SIG-M5 (cell line): ENCODE data around the gene TTLL6.
"Not testable (repeated sequence)": the region's sequence is repeated elsewhere in the genome, so short reads cannot be mapped to it uniquely, and the experiment has no call there.

Source experiments
- DNase-seq: peaks from one replicate; lab custom pipeline; 2025; lab: John Stamatoyannopoulos, UW

TTLL6 gene

DNA sequence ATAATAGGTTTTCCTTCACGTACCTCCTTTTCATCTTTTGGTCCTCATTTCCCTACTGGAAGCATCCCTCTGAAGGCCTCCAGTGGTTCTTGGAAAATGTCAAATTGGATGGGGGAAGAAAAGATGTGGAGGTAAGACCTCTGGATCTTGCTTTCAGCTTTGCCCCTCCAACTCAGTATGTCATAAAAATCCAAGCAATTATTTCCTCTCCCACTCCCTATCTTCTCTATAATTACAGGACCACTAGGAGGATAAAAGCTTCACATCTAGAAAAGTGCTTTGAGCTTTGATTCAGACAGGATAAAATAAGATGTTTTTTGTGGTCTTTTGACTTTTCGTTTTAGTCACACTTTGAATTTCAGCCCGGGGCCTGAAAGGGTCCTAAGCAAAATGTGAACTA, 1.7 kb downstream of the TTLL6 start:
- no peak for DNase-seq

DNA sequence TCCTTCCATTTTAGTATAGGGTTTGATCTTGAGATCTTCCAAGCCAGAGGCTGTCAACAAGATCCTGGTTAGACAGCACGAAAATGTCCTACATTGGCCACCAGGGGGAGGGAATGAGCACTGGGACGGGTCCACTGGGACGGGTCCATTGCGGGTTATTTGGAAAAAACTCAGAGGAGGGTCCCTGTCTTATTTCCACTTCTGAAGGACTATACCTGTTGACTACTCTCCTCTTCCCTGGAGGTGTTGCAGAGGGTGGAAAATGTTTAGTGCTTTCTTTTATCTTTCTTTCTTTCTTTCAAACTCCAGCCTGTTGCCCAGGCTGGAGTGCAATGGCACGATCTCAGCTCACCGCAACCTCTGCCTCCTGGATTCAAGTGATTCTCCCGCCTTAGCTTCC, 2.5 kb downstream of the TTLL6 start:
- no peak for DNase-seq

DNA sequence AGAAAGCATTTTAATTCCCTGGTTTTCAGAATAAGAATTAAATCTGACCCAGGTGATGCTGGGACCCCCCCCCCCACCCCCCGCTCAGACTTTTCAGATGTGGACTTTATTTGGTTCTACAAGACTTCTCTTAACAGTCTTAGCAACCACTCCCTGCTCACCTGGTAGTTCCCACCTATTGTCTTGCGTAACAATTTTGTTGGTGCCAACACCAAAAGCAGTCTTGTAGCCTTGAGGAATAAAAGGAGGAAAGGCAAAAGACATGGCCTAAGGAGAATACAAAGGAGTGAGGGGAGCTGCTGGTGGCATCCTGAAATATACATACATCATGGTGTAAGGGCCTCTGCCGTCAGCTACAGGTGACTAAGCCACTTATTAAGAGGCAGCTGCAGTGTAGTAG, 5.0 kb downstream of the TTLL6 start:
- DNase-seq = no peak

DNA sequence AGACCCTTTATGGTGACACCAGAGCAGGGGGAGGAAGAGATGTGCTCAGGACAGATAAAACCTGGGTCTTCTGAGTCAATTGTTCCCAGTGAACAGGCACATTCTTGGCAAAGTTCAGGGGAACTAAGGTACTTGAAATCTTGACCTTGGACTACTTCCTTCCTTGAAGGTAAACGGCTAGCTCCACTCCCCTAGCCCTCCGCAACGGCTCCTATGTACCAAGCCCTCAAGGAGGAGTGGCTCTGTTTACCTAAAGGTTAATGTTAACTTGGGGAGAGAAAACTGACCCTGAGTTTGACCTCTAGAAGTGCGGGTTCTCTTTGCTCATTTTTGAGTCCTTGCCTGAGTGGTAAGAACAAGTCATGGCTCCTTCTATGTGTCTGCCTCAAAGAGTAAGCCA, 7.8 kb downstream of the TTLL6 start:
- DNase-seq = no peak

DNA sequence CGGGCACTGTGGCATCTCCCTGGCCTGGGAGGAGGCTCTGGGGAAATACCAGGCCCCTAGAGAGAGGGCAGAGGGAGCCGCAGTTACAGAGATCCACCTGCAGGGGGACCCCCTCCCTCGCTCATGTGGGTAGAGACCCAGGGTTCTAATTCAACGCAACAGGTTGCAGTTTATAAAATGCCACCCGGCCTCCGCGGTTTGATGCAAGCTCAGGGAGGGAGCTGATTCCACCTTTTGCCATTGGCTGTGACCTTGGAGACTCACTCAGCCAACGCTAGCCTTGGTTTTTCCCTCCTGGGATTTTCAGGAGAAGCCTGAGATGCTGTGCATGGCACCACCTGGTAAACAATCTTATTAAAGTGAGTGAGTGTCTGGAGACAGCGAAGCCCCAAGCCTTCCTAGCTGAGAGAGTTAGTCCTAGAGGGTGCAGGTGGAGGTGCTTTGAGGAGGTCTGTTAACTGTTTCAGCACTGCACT, 12.1 kb downstream of the TTLL6 start:
- no peak for DNase-seq

DNA sequence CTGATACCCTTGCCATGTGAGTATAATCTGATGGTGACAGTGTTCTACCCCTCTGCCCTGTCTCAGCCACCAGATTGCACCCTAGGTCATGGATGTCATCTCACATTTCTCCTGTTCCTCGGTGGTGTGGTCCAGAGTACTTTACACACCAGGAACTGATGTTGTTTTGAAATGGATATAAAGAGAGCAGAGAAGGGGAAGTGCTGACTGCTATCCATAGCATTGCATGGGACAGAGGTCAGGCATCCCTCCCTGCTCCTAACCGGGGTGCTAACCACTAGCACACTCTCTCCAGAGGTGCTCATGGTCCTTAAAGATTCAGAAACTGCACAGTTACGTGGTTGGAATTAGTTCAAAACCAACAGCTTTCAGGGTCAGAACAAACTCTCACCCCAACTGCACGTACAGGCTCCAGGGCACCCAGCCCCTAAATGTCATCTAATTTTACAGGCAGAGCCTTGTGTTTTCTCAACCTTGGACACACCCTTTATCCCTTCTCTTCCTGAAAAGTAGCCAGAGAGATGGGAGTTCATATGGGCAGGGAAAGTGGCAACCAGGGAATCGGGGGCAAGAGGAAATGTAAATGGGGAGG, 16.3 kb downstream of the TTLL6 start:
- DNase-seq = no peak

DNA sequence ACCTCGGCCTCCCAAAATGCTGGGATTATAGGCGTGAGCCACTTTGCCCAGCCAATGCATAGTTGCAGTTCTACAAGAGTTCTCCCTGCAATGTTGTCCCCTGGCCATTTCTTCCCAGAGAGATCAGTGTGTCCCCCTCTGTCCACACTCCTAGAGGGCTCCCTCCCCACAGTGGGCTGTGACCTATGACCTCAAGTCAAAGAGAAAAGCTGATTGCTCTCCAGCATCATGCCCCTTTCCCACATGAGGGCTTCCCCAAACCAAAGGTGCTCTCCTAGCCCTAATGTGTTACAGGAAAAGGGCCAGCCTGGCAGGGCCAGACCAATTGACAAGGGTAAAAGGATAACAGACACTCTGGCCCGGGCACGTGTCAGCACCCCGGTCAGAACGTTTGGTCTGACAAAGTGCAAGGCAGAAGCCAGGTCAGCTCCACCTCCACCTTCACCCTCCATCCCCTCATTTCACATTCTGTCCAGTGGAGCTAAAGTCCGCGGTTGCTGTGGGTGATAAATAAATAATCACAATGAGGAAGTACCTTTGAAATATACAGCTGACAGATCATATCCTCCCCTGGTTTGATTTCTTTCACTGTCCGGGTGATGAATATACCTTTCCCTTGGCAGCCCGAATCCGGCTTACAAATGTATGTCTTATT, 17.8 kb downstream of the TTLL6 start:
- DNase-seq = no peak

DNA sequence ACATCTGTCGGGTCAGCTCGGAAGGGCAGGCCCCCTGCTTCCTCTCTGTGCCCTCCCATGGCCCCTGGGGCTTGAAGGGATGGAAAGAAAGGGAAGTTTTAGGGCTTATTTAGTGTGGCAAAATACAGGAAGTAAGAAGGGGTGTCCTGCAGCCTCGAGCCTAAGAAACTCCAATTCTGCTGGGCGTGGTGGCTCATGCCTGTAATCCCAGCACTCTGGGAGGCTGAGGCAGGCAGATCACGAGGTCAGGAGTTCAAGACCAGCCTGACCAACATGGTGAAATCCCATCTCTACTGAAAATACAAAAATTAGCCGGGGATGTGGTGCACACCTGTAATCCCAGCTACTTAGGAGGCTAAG, 20.9 kb downstream of the TTLL6 start:
- DNase-seq = not testable (repeated sequence)

DNA sequence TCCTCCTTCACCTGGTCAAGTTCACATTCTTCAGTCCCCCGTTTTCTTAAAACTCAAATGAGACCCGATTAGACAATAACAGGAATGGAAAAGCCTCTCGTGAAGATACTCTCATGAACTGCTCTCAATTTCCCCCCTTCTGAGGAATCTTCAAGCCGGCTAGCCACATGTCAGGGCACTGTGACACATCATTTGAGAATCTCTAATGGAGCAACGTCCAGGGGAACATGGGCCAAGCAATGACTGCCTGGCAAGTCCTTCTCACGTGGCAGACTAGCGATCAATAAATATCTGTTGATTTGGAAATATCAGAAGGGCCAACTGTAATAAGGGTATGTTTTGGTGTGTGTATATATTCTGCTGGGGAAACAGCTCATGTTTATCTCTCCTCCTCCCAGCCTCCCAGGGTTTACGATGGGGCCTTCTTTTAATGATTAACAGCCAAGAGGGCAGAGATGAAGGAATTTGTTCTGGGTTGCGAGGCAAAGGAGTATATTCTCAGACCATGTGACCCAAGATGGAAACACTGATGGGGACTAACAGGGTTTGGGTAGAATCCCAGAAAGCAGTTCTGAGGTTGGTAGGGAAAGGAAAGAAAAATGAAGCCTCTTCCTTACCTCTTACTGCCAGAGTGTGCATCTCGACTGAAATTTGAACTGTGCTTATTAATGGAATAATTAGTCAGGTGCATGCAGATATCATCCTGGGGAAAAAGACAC, 21.4 kb downstream of the TTLL6 start:
- DNase-seq = no peak

DNA sequence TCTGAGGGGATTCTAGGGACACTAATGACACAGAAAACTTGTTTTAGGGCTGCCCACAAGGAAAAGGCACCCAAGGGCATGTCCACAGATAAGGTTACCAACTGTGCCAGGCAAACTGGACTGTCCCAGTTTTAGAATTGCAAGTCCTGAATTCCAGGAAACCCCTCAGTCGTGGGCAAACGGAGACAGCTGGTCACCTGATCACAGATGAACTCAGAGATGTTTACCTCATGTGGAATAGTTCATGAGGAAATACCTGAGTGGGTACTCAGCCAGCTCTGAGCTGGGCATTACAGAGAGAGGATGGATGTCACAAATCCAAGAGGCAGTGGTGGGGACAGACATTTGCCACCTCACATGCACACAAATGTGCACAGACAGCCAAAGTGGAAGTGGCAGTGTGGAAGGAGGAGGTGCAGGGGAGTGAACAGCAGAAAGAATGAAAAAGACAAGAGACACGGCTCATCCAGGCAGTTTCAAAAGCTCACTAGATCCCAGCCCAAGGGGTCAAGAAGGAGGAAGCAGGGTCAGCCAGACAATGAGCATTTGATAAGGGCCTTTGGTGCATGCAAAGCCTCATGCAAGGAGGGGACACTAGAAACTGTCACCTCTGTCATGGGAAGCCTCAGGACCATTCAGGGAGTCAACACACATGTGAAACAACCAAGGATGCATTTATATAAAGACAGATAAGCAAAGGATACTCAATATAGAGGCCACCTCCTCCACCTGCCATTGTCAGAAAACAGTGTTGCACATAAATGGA, 24.8 kb downstream of the TTLL6 start:
- no peak for DNase-seq

DNA sequence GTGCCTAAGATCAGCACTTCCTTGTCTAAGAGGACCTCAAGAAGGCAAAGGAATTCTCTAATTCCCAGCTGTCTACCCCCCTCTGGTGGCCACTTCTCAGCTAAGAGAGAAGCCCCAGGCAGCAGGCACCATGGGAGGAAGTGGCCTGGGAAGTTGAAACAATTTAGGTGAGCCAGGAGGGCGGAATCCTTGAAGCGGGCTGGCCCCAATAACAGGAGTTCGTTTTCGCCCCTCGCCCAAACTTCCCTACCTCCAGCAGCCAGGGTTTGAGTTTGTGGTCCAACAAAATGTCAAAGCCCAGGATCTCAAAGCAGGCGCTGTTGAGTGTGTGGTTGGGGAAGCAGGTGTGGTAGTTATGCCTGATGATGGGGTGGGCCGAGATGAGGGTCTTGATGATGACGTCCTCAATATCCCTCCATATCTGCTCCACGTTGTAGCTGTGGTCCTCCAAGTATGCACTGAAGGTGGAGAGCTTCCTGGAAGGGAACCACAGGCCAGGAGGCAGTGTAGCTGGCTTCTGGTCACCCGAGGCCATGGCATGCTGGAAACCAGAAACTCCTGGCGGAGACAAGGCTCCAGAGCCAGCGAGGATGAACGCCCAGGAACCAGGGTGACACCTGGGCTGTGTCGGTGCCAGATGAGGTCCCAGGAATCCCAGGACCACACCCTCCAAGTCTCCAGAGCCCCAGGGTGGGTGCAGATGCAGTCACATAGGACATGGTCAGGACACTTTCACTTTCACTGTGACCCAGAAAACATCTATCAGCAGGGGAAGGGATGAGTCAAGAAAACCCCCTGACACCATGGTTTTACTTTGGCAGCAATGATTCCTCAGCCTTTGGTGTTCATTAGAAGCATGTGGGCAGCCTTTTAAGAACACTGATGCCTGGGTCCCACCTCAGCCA, 25.6 kb downstream of the TTLL6 start:
- no peak for DNase-seq

DNA sequence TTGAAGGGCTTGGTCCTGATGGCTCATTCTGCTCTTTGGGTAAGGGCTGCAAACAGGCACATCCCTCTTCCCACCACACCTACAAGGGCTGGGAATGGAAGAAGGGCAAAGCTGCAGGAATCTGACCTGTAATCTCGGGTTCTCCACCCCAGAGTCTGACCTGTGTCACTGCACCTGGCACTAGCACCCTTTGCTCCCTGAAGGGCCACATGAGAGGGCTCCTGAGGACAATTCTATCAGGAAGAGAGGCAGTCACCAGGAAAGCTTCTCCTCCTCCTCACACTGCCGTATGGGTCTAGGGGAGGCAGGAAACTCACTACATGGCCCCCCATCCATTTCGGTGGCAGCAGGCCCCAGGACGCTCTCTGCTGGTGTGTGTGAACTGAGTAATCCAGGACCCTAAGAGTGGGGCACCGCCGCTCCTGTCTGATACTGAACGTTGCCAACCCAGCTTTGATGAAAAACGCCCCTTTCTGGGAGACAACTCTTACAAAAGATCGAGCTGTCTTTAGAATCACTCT, 26.4 kb downstream of the TTLL6 start:
- no peak for DNase-seq

DNA sequence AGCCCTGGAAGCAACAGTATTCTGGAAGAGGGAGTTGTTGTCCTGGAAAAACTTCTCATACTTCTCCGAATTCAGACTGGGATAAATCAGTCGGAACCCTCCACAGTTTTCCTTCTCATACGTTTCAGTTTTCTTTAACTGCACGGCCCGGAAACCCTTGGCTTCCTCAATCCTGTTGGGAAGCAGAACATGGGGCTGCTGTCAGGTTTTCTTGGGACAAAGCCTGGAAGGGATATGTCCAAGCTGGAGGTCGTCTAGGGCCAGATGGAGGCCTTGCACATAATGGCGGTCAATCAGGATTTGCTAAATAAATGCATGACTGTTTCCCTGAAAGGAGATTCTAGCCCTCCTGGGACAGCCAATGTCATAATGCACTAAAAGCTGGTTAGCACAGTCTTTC, 29.2 kb downstream of the TTLL6 start:
- DNase-seq = no peak

DNA sequence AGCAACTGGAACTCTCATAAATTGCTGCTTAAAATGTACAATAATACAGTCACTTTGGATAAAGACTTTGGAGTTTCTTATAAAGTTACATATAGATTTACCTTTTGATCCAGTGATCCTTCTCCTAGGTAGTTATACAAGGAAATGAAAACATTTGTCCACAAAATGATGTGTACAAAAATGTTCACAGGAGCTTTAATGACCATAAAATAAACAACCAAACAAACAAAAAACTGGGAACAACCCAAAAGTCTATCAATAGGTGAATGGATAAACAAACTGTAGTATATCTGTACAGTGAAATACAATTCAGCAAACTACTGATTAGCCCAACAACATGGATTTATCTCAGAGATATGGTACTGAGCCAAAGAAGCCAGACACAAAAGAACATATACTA, 37.6 kb downstream of the TTLL6 start:
- DNase-seq = no peak

DNA sequence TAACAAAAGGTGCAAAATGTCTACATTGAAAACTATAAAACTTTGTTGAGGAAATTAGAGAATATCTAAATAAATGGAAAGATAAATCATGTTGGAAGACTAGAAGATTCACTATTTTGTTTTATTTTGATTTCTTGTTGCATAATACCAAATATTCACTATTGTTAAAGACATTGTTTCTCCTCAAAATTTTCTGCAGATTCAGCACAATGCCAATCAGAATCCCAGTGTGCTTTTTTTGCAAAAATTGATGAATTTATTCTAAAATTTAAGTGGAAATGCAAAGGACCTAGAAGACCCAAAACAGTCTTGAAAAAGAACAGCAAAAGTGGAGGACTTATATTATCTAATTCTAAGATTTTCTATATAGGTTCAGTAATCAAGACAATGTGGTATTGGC, 40.4 kb downstream of the TTLL6 start:
- no peak for DNase-seq

DNA sequence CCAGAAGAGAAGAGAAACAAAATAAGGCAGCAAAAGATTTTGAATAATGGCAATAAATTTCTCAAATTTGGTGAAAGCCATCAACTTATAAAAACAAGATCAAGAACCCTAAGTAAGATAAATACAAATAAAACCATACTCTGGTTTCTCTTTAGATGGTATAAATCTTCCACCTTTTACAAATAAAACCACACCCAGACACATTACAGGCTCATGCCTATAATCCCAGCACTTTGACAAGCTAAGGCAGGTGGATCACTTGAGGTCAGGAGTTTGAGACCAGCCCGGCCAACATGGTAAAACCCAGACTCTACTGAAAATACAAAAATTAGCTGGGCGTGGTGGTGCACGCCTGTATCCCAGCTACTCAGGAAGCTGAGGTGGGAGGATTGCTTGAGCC, 43.8 kb downstream of the TTLL6 start:
- DNase-seq = no peak

DNA sequence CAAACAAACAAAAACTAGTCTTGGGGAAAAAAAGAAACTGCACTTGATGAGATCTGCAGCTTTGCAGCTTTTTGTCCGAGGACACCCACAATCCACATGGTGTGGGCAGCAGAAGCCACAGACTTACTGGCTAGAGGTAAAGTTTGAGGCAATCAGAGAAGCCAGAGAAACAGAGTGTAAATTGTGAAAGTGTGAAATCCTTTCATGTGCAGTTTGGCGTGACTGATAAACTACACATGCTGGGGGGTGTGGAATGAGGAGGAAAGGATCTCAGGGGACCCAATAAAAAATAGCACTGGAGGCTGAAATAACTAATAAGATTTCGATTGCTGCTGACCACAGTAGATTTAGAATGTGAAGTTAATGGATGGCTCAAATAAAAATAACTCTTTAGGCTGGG, 46.1 kb downstream of the TTLL6 start:
- DNase-seq = no peak

DNA sequence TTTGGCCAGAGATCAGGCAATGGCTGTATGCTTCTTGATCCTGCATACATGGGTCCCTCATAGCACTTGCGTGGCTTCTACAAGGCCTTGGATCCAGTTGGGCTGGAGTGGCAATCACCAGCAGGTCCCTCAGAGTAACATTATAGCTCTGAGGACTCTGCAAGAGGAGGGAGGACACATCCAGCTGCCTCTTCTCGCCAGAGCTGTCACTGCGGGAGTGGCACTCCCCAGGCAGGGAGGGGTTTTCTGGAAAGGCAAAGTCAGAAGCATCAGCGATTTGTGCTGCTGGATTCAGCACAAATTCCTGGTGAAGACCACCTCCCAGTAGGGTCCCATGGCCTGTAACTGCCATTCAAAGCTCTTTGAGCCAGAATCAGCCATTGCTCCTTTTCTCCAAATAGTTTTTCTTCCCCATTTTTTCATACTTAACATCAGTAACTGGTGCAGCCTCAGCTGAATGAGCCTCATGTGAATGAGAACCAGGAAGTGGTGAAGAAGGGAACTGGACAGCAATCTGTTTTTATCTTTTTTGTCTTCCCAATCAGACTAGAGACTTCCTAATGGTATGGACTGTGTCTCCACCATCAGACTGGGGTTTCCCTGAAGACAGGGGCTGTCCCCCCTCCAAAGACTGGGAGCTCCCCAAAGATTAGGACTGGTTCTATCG, 47.9 kb downstream of the TTLL6 start:
- no peak for DNase-seq

DNA sequence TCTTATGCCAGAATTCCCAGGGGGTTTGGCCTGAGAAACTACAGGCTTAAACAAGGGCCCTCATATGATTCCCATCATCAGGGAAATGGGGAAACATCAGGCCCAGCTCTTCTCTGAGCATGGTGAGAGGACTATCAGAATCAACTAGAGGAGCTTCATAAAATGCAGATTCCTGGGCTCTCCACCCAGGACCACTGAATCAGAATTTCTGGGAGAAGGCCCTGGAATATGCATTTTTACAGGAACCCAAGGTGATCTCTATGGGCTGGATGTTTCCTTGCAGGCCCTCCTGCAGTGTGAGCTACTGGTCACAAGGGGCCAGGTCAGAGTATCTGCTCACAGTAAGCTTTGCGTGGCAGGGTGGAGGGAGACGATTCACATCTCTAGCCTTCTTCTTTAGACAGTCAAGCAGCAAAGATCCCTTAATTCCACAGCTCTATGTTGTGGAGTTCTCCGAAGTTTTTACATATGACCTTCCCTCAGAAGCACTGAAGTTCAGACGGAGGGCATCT, 49.7 kb downstream of the TTLL6 start:
- DNase-seq = no peak

DNA sequence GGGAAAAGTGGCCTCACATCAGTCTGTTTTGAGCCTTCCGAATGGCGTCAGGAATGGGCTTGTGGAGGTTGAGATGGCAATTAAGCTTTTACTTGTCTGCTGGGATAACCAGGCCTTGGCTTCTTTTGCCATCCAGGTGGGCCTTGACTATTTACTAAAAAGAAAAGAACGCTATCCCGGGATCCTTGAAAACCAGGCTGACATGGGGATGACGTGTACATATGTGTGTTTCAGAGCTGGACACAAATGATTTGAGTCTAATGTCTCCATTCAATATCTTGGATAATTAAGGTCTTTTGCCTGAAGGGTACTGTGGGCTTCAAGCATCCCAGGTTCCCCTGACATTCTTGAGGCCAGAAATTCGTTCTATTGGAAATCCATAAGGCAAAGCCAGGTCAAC, 55.9 kb downstream of the TTLL6 start:
- no peak for DNase-seq

DNA sequence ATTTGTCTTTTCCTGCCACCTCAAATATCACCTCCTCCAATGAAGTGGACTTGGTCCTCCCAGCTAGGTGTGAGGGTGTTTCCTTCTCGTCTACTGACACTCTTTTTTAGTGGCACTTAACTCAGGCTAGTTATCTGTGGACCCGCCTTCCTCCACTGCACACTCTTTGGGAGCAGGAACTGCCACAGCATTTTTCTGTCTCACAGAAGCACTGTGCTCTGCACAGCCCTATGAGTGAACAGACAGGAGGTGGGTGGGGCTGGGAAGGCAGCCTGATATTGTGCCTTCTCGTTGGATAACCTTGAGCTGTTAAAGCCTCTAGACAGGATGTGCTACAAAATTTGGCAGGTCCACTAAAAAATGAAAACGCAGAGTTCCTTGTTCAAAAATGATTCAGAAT, 56.6 kb downstream of the TTLL6 start:
- no peak for DNase-seq
